Ishikawa (cell line): ENCODE measurements around the gene PSMA3.

Source experiments
- CEBPB ChIP-seq: IDR thresholded peaks from 2 replicates; pipeline ENCODE4 v1.6.1; 2012
- EGR1 ChIP-seq: IDR thresholded peaks from 2 replicates; pipeline ENCODE4 v1.6.1; 2012
- EP300 ChIP-seq: IDR thresholded peaks from 2 replicates; pipeline ENCODE4 v1.6.1; 2012; ENCODE audit warnings: borderline replicate concordance
- FOXM1 ChIP-seq: IDR thresholded peaks from 2 replicates; pipeline ENCODE4 v1.6.1; 2012; ENCODE audit warnings: low read depth, borderline replicate concordance
- NFIC ChIP-seq: IDR thresholded peaks from 2 replicates; pipeline ENCODE4 v1.6.1; 2012
- RAD21 ChIP-seq: IDR thresholded peaks from 2 replicates; pipeline ENCODE4 v1.6.1; 2012; ENCODE audit warnings: low read depth
- TCF12 ChIP-seq: IDR thresholded peaks from 2 replicates; pipeline ENCODE4 v1.6.1; 2012; ENCODE audit warnings: low read depth
- TEAD4 ChIP-seq: IDR thresholded peaks from 2 replicates; pipeline ENCODE4 v1.6.1; 2012
- YY1 ChIP-seq: IDR thresholded peaks from 2 replicates; pipeline ENCODE4 v1.6.1; 2012; ENCODE audit warnings: low read depth
- TF ChIP-seq, protein P1 (sequence below): IDR thresholded peaks from 2 replicates; pipeline ENCODE4 v1.6.1; 2012; ENCODE audit warnings: low read depth, mild to moderate bottlenecking
- TF ChIP-seq, protein P2 (sequence below): IDR thresholded peaks from 2 replicates; pipeline ENCODE4 v1.6.1; 2012

DNA sequence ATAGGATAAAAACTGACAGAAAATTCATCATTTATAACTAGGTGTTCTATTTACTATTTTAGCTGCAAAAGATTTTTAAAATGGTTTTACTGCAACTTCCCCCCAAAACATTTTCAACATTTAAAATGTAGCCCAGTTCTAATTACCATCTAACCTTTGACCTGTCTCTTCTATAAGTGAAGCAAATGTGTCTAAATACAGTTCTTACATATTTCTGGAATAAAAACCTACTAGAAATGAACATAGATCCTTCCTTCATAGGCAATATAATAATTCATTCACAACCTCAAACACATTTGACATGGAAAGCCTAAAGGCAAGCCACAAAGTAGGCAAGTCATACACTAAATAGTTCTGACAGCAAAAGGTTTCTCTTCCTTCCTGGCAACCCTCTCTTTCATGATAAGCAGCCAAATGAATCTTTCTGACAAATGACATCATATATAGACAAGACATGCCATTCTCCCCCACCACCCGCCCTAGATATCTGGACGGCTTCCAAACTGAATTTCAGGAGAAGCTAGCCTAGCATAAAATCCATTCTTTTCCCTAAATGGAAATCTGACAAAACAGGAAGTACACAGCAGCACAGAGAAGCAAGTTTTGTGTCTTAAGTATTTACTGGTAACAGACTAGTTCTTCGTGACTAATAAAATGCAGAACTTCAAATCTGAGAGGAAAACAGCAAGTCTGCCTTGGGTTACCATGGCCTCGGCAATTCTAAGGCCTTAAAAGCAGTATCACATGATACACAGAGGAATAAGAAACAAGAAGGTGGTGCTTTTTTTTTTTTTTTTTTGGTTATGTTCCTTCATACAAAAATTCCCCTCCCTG, 36.5 kb downstream of the PSMA3 start:
- TF ChIP-seq RAD21 = no peak
- no peak for TF ChIP-seq YY1
- TF ChIP-seq, protein P1, sequence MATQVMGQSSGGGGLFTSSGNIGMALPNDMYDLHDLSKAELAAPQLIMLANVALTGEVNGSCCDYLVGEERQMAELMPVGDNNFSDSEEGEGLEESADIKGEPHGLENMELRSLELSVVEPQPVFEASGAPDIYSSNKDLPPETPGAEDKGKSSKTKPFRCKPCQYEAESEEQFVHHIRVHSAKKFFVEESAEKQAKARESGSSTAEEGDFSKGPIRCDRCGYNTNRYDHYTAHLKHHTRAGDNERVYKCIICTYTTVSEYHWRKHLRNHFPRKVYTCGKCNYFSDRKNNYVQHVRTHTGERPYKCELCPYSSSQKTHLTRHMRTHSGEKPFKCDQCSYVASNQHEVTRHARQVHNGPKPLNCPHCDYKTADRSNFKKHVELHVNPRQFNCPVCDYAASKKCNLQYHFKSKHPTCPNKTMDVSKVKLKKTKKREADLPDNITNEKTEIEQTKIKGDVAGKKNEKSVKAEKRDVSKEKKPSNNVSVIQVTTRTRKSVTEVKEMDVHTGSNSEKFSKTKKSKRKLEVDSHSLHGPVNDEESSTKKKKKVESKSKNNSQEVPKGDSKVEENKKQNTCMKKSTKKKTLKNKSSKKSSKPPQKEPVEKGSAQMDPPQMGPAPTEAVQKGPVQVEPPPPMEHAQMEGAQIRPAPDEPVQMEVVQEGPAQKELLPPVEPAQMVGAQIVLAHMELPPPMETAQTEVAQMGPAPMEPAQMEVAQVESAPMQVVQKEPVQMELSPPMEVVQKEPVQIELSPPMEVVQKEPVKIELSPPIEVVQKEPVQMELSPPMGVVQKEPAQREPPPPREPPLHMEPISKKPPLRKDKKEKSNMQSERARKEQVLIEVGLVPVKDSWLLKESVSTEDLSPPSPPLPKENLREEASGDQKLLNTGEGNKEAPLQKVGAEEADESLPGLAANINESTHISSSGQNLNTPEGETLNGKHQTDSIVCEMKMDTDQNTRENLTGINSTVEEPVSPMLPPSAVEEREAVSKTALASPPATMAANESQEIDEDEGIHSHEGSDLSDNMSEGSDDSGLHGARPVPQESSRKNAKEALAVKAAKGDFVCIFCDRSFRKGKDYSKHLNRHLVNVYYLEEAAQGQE = no peak
- no peak for TF ChIP-seq FOXM1
- no peak for TF ChIP-seq CEBPB
- TF ChIP-seq, protein P2, sequence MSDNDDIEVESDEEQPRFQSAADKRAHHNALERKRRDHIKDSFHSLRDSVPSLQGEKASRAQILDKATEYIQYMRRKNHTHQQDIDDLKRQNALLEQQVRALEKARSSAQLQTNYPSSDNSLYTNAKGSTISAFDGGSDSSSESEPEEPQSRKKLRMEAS = no peak
- no peak for TF ChIP-seq TEAD4
- TF ChIP-seq TCF12 = no peak
- TF ChIP-seq EGR1 = no peak
- peak; percentile 76 for TF ChIP-seq NFIC
- no peak for TF ChIP-seq EP300
